ENCODE measurements around the gene ARPC1B. TPM values are rescaled to one million over a fixed set of nuclear protein-coding genes. Genes with fewer than 3 reads are reported as not detected.
A peak's percentile ranks its signal among the peaks of the same experiment; 100 is the strongest.
"Not testable (repeated sequence)": the region's sequence is repeated elsewhere in the genome, so short reads cannot be mapped to it uniquely, and the experiment has no call there.

ARPC1B gene
- total RNA-seq (2014; rRNA removed; shearing (Covaris generic)): 108 and 126 TPM in 2 replicates

DNA sequence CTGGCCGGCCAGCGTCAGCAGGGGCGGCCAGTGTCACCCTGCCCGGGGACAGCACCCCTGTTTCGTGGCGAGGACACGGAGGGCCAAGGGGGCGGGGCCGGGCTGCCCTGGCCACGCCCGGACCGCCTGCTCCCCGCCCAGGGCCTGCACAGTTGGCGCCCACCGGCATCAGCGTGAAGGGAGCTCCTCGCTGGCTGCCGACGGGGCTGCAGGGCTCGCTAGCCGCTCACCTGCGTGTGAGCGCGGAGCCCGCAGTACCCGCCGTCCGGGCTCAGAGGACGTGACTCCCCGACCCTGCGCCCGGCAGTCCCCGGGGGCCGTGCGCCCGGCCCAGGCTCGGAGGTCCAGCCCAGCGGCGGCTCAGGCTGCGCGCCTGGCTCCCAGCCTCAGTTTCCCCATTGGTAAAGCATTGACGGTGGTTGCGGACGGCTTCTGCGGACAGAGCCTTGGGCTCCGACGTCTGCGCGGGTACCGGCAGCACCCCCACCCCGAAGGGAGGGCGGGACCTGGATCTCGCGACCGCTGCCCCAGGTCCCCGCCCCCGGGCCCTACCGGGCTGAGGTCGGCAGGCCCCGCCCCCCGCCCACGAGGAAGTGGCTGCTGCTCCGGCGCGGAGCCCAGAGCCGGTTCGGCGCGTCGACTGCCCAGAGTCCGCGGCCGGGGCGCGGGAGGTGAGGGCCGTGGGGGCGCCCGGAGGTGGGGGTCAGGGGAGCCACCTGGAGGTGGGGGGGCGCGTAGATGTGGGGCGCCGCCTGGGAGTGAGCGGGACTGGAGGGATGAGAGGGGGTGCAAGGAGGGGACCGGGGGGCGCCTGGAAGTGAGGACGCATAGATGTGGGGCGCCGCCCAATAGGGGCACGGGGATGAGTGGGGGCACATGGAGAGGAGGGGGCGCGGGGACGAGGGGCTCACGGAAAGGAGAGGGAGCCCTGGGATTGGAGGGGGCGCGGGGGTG lies at the start of gene ARPC1B:
ARPC1B (plus strand) TSS at position 620 of the 954 bp plus-strand sequence. CDS start 10,985 bp downstream, outside the sequence.
- peak; percentile 99 for DNase-seq
- peak within 1 kb of the TSS; percentile 95 for H3K4me3 ChIP-seq (ENCODE audit: insufficient read depth, low read depth, low read length)
- no peaks in the 10 kb centered on the region for H3K36me3 ChIP-seq (replicated peaks; ENCODE audit: control insufficient read depth, insufficient read depth, low read length)
- no peaks in the 10 kb centered on the region; the same call in 1 of the 2 replicates for H3K27me3 ChIP-seq (ENCODE audit: control insufficient read depth, insufficient read depth, low read length)

DNA sequence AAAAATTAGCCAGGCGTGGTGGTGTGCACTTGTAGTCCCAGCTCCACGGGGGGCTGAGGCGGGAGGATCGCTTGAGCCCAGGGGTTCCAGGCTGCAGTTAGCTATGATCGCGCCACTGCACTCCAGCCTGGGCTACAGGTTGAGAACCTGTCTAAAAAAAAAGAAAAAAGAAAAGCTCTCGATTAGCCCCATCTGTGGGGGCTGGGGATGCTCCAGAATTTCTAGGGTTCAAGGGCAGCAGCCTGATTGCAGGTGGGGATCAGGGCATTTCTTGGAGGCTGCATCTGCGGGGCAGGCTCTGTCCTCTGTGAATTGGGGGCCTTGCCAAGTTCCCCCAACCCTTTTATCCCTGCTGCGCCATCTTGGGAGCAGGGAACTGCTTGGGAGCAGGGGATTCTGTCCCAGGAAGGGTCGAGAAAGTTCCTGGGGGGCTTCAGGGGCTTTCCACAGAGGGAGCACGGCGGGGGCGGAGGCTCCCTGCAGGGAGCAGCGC lies 49.5 kb upstream of the ARPC1B start:
- no peaks in the 10 kb centered on the region for H3K27me3 ChIP-seq (ENCODE audit: control insufficient read depth, insufficient read depth, low read length)
- H3K36me3 ChIP-seq (replicated peaks; ENCODE audit: control insufficient read depth, insufficient read depth, low read length): no peaks in the 10 kb centered on the region
- peak overlapping the region; percentile 92 for H3K4me3 ChIP-seq (ENCODE audit: insufficient read depth, low read depth, low read length)
- DNase-seq: no peak

DNA sequence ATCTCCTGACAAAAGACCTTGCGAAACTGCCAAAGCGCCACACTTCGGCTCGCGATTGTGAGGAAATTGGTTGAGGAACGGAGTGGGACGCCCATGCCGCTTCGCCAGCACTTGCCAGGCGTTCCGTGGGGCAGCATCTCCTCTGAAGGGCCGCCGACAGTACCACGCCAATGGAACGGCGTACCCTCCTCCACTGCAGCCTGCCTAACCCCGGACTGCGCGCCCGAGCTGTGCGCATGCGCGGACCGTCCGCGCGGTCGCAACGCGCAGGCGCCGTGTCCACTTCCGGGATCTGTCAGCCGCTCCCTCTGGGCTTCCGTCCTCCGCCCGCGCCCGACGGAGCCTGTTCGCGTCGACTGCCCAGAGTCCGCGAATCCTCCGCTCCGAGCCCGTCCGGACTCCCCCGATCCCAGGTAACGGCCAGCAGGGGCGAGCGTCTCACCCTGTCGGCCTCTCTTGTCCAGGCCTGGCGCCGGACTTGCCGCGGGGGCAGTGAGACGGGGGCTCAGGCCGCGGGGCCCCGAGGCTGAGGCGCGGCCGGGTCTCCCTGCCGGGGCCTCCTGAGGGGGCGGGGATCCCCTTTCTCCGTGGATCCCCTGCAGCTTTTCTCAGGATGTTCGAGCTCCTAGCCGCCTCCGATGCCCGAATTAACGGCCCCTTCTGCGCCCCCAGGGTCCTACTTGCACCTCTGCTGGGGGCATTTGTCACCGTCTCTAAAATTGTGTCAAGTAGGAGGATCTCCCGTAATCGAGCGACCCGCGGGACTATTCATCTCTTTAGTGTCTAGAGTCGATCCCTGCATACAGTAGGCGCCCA lies 48.7 kb upstream of the ARPC1B start, which contains the start of gene ARPC1A:
ARPC1A (plus strand) TSS at position 307 of the 816 bp plus-strand sequence. CDS start 7,456 bp downstream, outside the sequence.
- peak within 1 kb of the TSS; percentile 92 for H3K4me3 ChIP-seq (ENCODE audit: insufficient read depth, low read depth, low read length)
- H3K27me3 ChIP-seq (ENCODE audit: control insufficient read depth, insufficient read depth, low read length): no peaks in the 10 kb centered on the region
- no peaks in the 10 kb centered on the region for H3K36me3 ChIP-seq (replicated peaks; ENCODE audit: control insufficient read depth, insufficient read depth, low read length)
- DNase-seq: peak; percentile 99

DNA sequence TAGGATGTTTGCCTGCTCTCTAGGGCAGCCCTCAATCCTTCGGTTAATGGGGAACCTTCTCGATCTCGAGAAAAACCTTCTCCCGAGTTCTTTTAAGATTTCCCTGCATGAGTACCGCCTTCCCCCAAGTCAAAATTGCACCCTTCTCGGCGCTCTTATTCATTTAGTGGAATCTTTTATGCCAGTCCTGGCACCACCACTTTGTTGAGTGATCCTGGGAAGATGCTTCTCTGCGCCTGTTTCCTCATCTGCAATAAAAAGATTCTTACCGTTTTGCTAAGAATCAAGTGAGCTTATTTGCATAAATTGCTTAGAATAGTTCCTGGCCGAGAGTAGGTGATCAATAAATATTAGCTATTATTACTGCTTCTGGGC lies 48.1 kb upstream of the ARPC1B start:
- H3K4me3 ChIP-seq (ENCODE audit: insufficient read depth, low read depth, low read length): peak overlapping the region; percentile 92
- DNase-seq: no peak
- no peaks in the 10 kb centered on the region for H3K27me3 ChIP-seq (ENCODE audit: control insufficient read depth, insufficient read depth, low read length)
- H3K36me3 ChIP-seq (replicated peaks; ENCODE audit: control insufficient read depth, insufficient read depth, low read length): no peaks in the 10 kb centered on the region

DNA sequence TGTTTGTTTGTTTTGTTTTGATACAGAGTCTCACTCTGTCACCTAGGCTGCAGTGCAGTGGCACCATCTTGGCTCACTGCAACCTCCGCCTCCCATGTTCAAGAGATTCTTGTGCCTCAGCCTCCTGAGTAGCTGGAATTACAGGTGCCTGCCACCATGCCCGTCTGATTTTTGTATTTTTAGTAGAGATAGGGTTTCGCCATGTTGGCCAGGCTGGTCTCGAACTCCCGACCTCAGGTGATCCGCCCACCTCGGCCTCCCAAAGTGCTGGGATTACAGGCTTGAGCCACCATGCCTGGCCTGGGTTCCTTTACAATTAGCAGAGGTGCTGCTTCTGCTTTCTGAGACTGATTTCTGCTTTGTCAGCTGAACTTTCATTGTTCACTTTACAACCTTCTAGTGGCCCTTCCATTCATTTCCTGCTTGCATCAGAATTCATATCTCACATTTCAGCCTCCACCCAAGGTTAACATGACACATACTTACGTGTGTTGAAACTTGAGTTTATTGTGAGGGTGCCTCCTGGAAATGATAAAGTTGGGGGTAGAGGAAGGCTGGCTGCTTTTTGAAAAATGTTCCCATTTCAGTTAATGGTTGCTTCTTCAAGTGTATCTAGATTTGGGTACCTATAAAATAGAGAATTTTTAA lies 44.1 kb upstream of the ARPC1B start:
- H3K36me3 ChIP-seq (replicated peaks; ENCODE audit: control insufficient read depth, insufficient read depth, low read length); H3K27me3 ChIP-seq (ENCODE audit: control insufficient read depth, insufficient read depth, low read length); H3K4me3 ChIP-seq (ENCODE audit: insufficient read depth, low read depth, low read length); DNase-seq: not testable (repeated sequence)

DNA sequence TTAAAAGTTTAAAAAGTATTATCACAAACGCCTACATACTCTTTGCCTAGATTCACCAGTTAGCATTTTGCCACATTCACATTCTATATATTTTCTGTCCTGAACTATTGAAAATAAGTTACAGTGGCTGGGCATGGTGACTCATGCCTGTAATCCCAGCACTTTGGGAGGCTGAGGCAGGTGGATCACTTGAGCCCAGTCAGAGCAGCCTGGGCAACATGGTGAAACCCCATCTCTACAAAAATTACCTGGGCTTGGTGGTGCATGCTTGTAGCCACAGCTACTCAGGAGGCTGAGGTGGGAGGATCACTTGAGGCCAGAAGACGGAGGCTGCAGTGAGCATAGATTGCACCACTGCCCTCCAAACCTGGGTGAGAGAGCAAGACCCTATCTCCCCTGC lies 43.5 kb upstream of the ARPC1B start:
- no peaks in the 10 kb centered on the region for H3K27me3 ChIP-seq (ENCODE audit: control insufficient read depth, insufficient read depth, low read length)
- H3K36me3 ChIP-seq (replicated peaks; ENCODE audit: control insufficient read depth, insufficient read depth, low read length): peaks cover 3% of the 10 kb centered on the region
- no peak overlapping the region for H3K4me3 ChIP-seq (ENCODE audit: insufficient read depth, low read depth, low read length)
- no peak for DNase-seq

DNA sequence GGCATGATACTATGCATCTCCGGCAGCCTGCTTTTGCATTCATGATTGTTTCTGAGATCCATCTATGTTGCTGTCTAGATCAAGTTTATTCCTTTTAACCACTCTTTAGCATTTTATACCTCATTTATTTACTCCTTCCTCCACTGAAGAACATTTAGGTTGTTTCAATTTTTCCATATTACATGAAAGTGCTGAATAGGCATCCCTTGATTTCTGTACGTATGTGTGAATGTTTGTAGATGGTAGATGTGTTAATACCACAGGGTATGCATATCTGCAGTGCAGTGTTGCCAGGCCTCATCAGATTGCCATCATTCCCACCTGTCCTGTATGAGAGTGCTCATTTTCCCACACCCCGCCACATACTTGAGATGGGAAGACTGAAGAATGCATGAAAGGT lies 34.9 kb upstream of the ARPC1B start:
- peaks cover 8% of the 10 kb centered on the region for H3K36me3 ChIP-seq (replicated peaks; ENCODE audit: control insufficient read depth, insufficient read depth, low read length)
- DNase-seq: no peak

DNA sequence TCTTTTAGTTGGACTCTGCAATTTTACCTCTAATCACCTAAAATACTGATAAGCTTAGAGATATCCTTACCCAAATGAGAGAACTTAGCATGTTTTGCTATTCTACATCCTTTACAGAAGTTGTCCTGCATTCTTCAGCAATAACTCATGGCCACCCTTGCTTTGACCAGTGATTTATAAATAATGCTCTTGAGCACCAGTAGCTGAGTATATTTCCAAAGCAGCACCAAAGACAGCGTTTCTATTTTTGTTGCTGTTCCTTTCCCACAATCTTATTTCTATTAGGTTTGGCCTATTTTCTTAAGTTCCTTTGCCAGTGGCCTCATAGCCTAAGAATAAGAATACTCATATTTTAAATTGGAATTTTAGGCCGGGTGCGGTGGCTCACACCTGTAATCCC lies 33.9 kb upstream of the ARPC1B start:
- Histone ChIP-seq H3K27me3 (ENCODE audit: control insufficient read depth, insufficient read depth, low read length) (no peaks in the 10 kb centered on the region), H3K4me3 (ENCODE audit: insufficient read depth, low read depth, low read length) (no peak overlapping the region), H3K36me3 (replicated peaks; ENCODE audit: control insufficient read depth, insufficient read depth, low read length) (peaks cover 8% of the 10 kb centered on the region)
- DNase-seq: no peak

More for the DNA sequence above, 34.9 kb upstream of the ARPC1B start:
- Histone ChIP-seq H3K4me3 (ENCODE audit: insufficient read depth, low read depth, low read length) (no peak overlapping the region), H3K27me3 (ENCODE audit: control insufficient read depth, insufficient read depth, low read length) (no peaks in the 10 kb centered on the region)

DNA sequence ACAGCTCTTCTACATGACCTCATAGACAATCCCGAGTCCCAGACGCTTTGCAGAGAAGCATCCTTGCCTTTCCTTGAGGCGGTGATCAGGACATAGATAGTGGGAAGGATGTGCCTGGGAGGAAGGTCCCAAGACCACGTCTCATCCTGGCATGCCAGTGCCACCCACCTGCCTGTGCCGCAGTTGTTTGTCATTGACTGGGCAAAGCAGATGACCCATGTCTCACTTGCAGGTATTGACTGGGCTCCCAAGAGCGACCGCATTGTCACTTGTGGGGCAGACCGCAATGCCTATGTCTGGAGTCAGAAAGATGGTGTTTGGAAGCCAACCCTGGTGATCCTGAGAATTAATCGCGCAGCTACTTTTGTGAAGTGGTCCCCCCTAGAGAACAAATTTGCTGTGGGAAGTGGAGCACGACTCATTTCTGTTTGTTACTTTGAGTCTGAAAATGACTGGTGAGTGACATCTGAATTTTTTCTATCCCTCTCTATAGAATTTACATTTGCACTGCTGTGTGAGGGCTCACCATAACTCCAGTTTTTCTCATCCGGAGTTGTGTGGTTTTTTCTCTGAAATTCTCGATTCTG lies 30.4 kb upstream of the ARPC1B start:
- Histone ChIP-seq H3K36me3 (replicated peaks; ENCODE audit: control insufficient read depth, insufficient read depth, low read length) (peaks cover 11% of the 10 kb centered on the region), H3K4me3 (ENCODE audit: insufficient read depth, low read depth, low read length) (no peak overlapping the region), H3K27me3 (ENCODE audit: control insufficient read depth, insufficient read depth, low read length) (no peaks in the 10 kb centered on the region)
- DNase-seq: no peak

DNA sequence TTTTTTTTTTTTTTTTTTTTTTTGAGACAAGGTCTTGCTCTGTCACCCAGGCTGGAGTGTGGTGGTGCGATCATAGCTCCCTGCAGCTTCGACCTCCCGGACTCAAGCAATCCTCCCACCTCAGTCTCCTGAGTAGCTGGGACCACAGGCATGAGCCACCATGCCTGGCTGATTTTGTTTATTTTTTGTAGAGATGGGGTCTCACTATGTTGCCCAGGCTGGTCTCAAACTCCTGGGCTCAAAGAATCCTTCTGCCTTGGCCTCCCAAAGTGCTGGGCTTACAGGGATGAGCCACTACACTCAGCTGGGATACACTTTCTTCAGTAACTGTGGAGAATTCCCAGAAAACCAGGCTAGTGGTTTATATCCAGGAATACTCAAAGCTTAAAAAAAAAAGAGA lies 23.9 kb upstream of the ARPC1B start:
- not testable (repeated sequence) for H3K27me3 ChIP-seq (ENCODE audit: control insufficient read depth, insufficient read depth, low read length); DNase-seq; H3K4me3 ChIP-seq (ENCODE audit: insufficient read depth, low read depth, low read length); H3K36me3 ChIP-seq (replicated peaks; ENCODE audit: control insufficient read depth, insufficient read depth, low read length)

DNA sequence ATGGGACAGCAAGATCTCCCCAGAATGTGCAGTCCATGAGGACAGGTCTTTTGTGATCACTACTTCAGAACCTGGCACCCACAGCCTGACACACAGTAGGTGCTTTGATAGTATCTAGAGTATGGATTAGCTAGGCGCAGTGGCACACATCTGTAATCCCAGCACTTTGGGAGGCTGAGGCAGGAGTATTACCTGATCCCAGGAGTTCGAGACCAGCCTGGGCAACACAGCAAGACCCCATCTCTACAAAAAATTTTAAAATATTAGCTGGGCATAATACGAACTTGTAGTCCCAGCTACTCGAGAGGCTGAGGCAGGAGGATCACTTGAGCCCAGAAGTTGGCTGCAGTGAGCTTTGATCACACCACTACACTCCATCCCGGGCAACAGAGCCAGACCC lies 22.3 kb upstream of the ARPC1B start:
- H3K4me3 ChIP-seq (ENCODE audit: insufficient read depth, low read depth, low read length): no peak overlapping the region
- H3K36me3 ChIP-seq (replicated peaks; ENCODE audit: control insufficient read depth, insufficient read depth, low read length): peaks cover 6% of the 10 kb centered on the region
- H3K27me3 ChIP-seq (ENCODE audit: control insufficient read depth, insufficient read depth, low read length): no peaks in the 10 kb centered on the region
- DNase-seq: no peak

DNA sequence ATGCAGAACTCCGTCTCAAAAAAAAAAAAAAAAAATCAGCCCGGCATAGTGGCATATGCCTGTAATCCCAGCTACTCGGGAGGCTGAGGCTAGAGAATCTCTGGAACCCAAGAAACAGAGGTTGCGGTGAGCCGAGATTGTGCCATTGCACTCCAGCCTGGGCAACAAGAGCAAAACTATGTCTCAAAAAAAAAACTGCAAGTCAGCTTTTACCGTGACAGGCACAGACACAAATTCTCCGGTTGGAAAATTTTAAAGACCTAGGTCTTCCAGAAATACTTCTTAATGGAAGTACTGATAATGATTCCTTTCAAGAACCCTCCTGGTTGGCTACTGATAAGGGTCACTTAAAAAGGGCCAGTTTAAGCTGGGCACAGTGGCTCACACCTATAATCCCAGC lies 19.4 kb upstream of the ARPC1B start:
- Histone ChIP-seq H3K4me3 (ENCODE audit: insufficient read depth, low read depth, low read length) (no peak overlapping the region), H3K27me3 (ENCODE audit: control insufficient read depth, insufficient read depth, low read length) (no peaks in the 10 kb centered on the region), H3K36me3 (replicated peaks; ENCODE audit: control insufficient read depth, insufficient read depth, low read length) (peaks cover 14% of the 10 kb centered on the region)
- no peak for DNase-seq

DNA sequence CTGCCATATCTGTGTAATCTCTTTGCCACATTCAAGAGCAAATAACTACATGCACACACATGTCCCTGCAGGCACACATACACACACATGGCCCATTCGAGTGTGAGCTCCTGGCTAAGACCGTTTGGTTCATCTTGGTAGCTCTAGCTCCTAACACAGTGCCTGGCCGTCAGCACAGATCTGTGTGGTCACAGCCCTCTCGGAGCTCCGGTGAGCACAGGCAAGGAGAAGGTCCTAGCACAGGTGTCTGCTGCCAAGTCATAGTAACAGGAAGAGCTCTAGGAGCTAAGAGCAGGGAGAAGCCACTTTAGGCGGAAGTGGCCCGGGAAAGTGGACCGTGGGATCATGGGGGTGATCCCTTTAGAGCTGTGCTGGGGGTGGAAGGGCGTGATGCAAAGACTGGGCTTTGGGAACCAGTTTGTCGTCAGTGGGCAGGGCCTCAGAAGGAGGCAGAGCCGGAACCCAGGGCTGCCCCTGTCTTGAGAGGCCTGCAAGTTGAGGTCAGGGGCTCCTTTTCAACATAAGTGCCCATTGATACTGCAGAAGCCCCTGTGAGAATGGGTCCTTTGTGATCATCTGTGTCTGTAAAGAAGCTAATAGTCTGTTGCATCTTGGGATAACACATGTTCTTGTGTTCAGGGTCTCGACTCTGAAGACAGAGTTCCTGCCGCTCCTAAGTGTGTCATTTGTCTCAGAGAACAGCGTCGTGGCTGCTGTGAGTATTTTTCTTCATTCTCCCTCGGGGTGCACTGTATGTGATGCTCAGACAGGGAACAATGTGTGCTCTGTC lies 16.6 kb upstream of the ARPC1B start:
- DNase-seq: no peak
- H3K36me3 ChIP-seq (replicated peaks; ENCODE audit: control insufficient read depth, insufficient read depth, low read length): peaks cover 14% of the 10 kb centered on the region
- no peaks in the 10 kb centered on the region for H3K27me3 ChIP-seq (ENCODE audit: control insufficient read depth, insufficient read depth, low read length)
- no peak overlapping the region for H3K4me3 ChIP-seq (ENCODE audit: insufficient read depth, low read depth, low read length)
